Spleen (tissue), 11 donors: ENCODE measurements around the gene RNF157. TPM values are rescaled to one million over a fixed set of nuclear protein-coding genes. Genes with fewer than 3 reads are reported as not detected.
"Not testable (repeated sequence)": the region's sequence is repeated elsewhere in the genome, so short reads cannot be mapped to it uniquely, and the experiment has no call there.

Experiments
- DNase-seq: peaks from one replicate; pipeline ENCODE4 v3.0.0-alpha.2; 2020
- H3K27ac ChIP-seq, 8 donors: fragments of 200-600 bp; sonication (generic) in 7 of 8; 1 replicate in 4 of 8; 2 replicates in 4 of 8; pipeline versions ENCODE4 v1.5.0 to v1.8.0; 2016 to 2021; ENCODE audit warnings: inconsistent platforms in 4 of 8, mild to moderate bottlenecking in 4 of 8, moderate library complexity in 1 of 8
- H3K27me3 ChIP-seq, 7 donors: fragments of 200-600 bp; sonication (generic) in 6 of 7; replicated peaks in 1 of 7; 1 replicate in 4 of 7; 2 replicates in 3 of 7; pipeline versions ENCODE4 v1.5.0 to v1.8.0; 2016 to 2021; ENCODE audit warnings: inconsistent platforms in 3 of 7, mild to moderate bottlenecking in 1 of 7
- H3K36me3 ChIP-seq, 6 donors: fragments of 200-600 bp; sonication (generic) in 5 of 6; 1 replicate in 4 of 6; 2 replicates in 2 of 6; pipeline versions ENCODE4 v1.5.0 to v1.8.0; 2016 to 2021; ENCODE audit warnings: inconsistent platforms in 2 of 6
- H3K4me1 ChIP-seq, 6 donors: fragments of 200-600 bp; sonication (generic) in 5 of 6; 1 replicate in 3 of 6; 2 replicates in 3 of 6; pipeline versions ENCODE4 v1.5.0 to v1.8.0; 2016 to 2021; ENCODE audit warnings: inconsistent platforms in 3 of 6
- H3K4me3 ChIP-seq, 8 donors: fragments of 200-600 bp; sonication (generic) in 7 of 8; 1 replicate in 4 of 8; 2 replicates in 4 of 8; pipeline versions ENCODE4 v1.5.0 to v1.8.0; 2016 to 2021; ENCODE audit warnings: inconsistent platforms in 4 of 8, mild to moderate bottlenecking in 4 of 8, moderate library complexity in 2 of 8
- H3K9me3 ChIP-seq, 8 donors: fragments of 200-600 bp; sonication (generic) in 7 of 8; 1 replicate in 4 of 8; 2 replicates in 4 of 8; pipeline versions ENCODE4 v1.5.0 to v1.8.0; 2016 to 2021; ENCODE audit warnings: inconsistent platforms in 4 of 8
- POLR2A ChIP-seq, 3 donors: fragments of 450-650 bp; IDR thresholded peaks; one replicate each; pipeline ENCODE4 v1.5.1; 2017; ENCODE audit warnings: antibody characterized with exemption in 3 of 3, mild to moderate bottlenecking in 1 of 3
- POLR2AphosphoS5 ChIP-seq, 3 donors: sonication (generic); formaldehyde crosslinking; IDR thresholded peaks; one replicate each; pipeline ENCODE4 v1.5.1; 2017; ENCODE audit warnings: antibody characterized with exemption in 3 of 3
- WGBS, 5 donors: extraction: QIAGEN DNeasy Blood & Tissue Kit in 3 of 5; methylation state at CpG; one replicate each; pipeline versions ENCODE4 v1.1.5 to v1.1.7; 2013 to 2018; 5-methylcytosine and 5-hydroxymethylcytosine counted together
- intact Hi-C: fragments of 100-400 bp; cut with DNase I; formaldehyde crosslinking; loops from one replicate; pipeline ENCODE4 v1.15.0; 2023; ENCODE audit warnings: low total_unique reads
- polyA plus RNA-seq, 3 donors: library from polyadenylated mRNA; stranded (reverse); fragments of 200-250 nt; gene quantifications; one replicate each; pipeline ENCODE4 v1.2.1, GENCODE V29; 2013
- total RNA-seq, 7 donors: library from RNA; depleted of rRNA in 3 of 7; stranded (reverse); fragments of >200 nt in 3 of 7; fragmentation: NEBNext Ultra II Directional in 4 of 7; extraction: Animal tissue kit (Norgen Biotek cat#: 25700) in 4 of 7; gene quantifications; one replicate each; pipeline versions ENCODE4 v1.1.0 to v1.2.1, GENCODE V29; 2016 to 2021
- TF ChIP-seq, protein P1 (sequence below), 11 experiments: fragments of 200-600 bp in 7 of 11; fragments of 450-650 bp in 4 of 11; sonication (generic) in 4 of 11; IDR thresholded peaks in 8 of 11; conservative IDR thresholded peaks in 3 of 11; 1 replicate in 7 of 11; 2 replicates in 4 of 11; pipeline versions ENCODE4 v1.4.0 to v1.8.0; 2016 to 2021; ENCODE audit warnings: antibody characterized with exemption in 11 of 11, inconsistent platforms in 4 of 11, mild to moderate bottlenecking in 1 of 11
- donor health status: healthy with polysubstance abuse.
- donor health status: DM: no; HTN: no; CAD: no; lungs with moderate emphysema.
- donor health status: DM: no; HTN: no; CAD: no.
- donor health status: Bipolar disorder and iron deficiency.
- donor health status: healthy.
- donor health status: DM: no; HTN: no; CAD: no.
- donor health status: DM: yes; HTN: yes; CAD: no.

The RNF157 gene
- total and polyA plus RNA-seq, 10 donors = 0.89 to 13.0 (median 7.6) TPM

DNA sequence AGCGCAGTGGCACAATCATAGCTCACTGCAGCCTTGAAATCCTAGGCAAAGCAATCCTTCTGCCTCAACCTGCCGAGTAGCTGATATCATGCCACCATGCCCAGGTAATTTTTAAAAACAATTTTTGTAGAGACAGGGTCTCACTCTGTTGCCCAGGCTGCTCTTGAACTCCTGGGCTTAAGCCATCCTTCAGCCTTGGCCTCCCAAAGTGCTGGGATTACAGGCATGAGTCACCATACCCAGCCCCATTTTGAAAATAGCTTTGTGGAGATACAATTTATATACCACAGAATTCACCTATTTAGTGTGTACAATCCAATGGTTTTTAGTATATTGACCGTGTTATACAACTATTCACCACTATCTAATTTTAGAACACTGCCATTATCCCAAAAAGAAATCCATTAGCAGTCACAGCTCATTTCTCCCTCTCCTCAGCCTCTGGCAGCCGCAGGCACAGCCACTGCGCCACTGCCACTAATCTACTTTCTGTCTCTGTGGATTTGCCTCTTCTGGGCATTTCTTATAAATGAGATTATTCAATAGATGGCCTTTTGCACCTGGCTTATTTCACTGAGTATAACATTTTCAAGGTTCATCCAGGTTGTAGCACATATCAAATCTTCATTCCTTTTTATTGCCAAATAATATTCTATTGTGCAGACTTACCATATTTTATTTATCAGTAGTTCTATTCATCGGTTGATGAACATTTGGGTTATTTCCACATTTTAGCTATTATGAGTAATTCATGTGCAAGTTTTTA, 6.5 kb downstream of the RNF157 start:
- intact Hi-C loops = loop anchor here (10.0 kb wide), 1 partner anchor 49 kb away; no protein-coding TSS in a partner anchor
- 88 to 95% (median 90%) methylated on average over 6 of the region's 6 CpGs for WGBS, 5 donors
- TF ChIP-seq POLR2AphosphoS5 (IDR thresholded peaks at IDR 0.05) (no peak), POLR2A (IDR thresholded peaks at IDR 0.05) (no peak)
- TF ChIP-seq, protein P1, sequence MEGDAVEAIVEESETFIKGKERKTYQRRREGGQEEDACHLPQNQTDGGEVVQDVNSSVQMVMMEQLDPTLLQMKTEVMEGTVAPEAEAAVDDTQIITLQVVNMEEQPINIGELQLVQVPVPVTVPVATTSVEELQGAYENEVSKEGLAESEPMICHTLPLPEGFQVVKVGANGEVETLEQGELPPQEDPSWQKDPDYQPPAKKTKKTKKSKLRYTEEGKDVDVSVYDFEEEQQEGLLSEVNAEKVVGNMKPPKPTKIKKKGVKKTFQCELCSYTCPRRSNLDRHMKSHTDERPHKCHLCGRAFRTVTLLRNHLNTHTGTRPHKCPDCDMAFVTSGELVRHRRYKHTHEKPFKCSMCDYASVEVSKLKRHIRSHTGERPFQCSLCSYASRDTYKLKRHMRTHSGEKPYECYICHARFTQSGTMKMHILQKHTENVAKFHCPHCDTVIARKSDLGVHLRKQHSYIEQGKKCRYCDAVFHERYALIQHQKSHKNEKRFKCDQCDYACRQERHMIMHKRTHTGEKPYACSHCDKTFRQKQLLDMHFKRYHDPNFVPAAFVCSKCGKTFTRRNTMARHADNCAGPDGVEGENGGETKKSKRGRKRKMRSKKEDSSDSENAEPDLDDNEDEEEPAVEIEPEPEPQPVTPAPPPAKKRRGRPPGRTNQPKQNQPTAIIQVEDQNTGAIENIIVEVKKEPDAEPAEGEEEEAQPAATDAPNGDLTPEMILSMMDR (IDR thresholded peaks at IDR 0.05 in 8 of 11, conservative IDR thresholded peaks at IDR 0.05 in 3 of 11) = no peak
- no peak overlapping the region for H3K27ac ChIP-seq
- no peak for DNase-seq
- no peak overlapping the region for H3K4me3 ChIP-seq
- peaks cover 0 to 2% (median 0%) of the 10 kb centered on the region in 6 donors for H3K4me1 ChIP-seq
- H3K27me3 ChIP-seq = peaks cover 0 to 11% (median 0%) of the 10 kb centered on the region in 7 donors
- H3K36me3 ChIP-seq = no peaks in the 10 kb centered on the region
- H3K9me3 ChIP-seq = no peaks in the 10 kb centered on the region

DNA sequence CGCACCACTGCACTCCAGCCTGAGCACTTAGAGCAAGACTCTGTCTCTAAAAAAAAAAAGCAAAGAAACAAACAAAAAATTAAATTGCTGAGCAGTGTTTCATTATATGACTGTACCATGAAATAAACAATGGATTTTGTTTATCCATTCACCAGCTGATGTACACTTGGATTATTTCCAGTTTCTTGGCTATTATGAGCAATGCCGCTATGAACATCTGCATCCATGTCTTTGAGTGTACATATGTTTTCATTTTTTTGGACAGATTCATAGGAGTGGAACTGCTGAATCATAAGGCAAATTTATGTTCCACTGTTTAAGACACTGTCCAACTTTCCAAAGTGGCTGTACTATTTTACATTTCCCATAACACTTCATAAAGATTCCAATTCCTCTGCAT, 8.0 kb downstream of the RNF157 start:
- DNase-seq = no peak
- H3K4me1 ChIP-seq = no peaks in the 10 kb centered on the region
- H3K27me3 ChIP-seq = no peaks in the 10 kb centered on the region
- no peak overlapping the region for H3K4me3 ChIP-seq
- TF ChIP-seq POLR2AphosphoS5 (IDR thresholded peaks at IDR 0.05) (no peak), POLR2A (IDR thresholded peaks at IDR 0.05) (no peak)
- TF ChIP-seq, protein P1 (IDR thresholded peaks at IDR 0.05 in 8 of 11, conservative IDR thresholded peaks at IDR 0.05 in 3 of 11) = no peak
- H3K36me3 ChIP-seq = no peaks in the 10 kb centered on the region
- no peaks in the 10 kb centered on the region for H3K9me3 ChIP-seq
- 76 to 95% (median 87%) methylated on average over 2 of the region's 2 CpGs for WGBS, 5 donors
- H3K27ac ChIP-seq = no peak overlapping the region
- intact Hi-C loops = loop anchor here (10.0 kb wide), 1 partner anchor 48 kb away; no protein-coding TSS in a partner anchor

DNA sequence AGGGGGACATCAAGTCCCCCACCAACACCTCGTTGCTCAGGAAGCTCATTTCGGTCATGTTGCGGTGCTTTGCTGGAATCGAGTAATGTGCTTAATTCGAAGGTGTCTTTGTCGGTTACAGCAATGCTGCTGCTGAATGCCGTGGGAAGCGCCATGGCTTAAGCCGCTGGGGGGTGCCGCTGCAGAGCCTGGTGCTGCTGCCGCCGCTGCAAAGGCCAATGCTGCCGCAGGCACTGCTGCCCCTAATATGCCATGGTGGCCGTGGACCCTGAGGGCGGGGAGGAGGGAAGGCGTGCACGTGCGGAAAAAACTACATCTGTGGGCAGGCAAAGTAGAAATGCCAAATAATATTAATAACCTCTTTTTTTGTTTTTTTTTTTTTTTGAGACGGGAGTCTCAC, 13.5 kb downstream of the RNF157 start:
- H3K27me3 ChIP-seq, H3K36me3 ChIP-seq, H3K4me1 ChIP-seq, DNase-seq, intact Hi-C loops, H3K4me3 ChIP-seq, H3K9me3 ChIP-seq, H3K27ac ChIP-seq: not testable (repeated sequence)
- WGBS, 5 donors = 91 to 96% (median 92%) methylated on average over 19 of the region's 19 CpGs

DNA sequence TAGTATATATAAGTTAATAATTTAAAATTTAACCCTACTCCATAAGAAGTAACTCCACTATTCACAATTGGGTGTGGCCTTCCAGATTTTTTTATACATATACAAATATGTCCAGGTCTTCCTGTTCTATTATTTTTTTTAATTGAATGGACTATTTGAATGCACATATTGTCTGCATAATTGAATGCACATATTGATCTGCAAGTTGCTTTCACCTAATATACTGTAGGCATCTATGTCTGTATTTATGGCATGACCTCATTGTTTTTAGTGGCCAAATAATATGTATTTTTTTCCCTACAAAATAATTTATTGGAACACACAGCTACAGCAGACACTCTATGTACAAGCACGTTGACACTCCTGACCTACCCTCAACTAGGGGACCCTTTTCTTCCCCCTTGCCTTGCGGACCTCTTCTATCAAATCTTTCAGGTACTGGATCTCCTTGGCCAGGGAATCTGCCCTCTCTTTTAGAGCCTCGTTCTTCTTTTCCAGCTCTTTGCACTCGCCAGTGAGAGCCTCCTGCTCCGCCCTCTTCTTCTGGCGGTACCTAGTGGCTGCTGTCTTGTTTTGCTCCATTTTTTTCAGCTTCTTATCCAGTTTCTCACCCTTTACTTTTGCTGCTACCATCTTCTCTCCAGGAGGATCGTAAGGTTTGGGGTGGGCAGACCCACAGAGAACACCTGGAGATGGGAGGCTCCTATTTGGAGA, 14.8 kb downstream of the RNF157 start:
- H3K4me3 ChIP-seq, H3K27ac ChIP-seq, intact Hi-C loops, H3K36me3 ChIP-seq, DNase-seq, H3K27me3 ChIP-seq, H3K4me1 ChIP-seq, H3K9me3 ChIP-seq: not testable (repeated sequence)
- WGBS, 5 donors = 79 to 91% (median 86%) methylated on average over 6 to 7 of the region's 7 CpGs

DNA sequence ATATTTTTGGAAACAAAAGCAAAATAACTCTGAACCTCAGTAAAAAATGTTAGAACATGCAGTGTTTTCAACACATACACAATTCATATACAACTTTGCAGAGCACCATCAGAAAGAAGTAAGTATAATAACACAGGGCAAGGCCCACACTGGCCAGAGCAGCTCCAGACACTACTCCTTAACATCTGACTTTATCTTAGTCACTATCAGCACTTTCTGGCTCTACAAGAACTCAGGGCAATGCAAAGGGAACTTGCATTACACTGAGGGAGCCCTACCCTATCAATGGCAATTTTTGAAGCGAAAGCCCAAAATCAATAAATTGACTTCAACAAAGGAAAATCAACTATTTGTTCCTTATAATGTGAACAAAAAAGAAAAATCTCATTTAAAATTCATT, 16.5 kb downstream of the RNF157 start:
- Histone ChIP-seq H3K4me3 (no peak overlapping the region), H3K36me3 (no peaks in the 10 kb centered on the region), H3K27ac (no peak overlapping the region), H3K27me3 (no peaks in the 10 kb centered on the region), H3K9me3 (no peaks in the 10 kb centered on the region), H3K4me1 (no peaks in the 10 kb centered on the region)
- WGBS, 5 donors = 94 to 98% (median 96%) methylated on average over 1 of the region's 1 CpG
- intact Hi-C loops = no loop called here
- no peak for DNase-seq
- TF ChIP-seq, protein P1 (IDR thresholded peaks at IDR 0.05 in 8 of 11, conservative IDR thresholded peaks at IDR 0.05 in 3 of 11) = no peak
- TF ChIP-seq POLR2A (IDR thresholded peaks at IDR 0.05) = no peak
- TF ChIP-seq POLR2AphosphoS5 (IDR thresholded peaks at IDR 0.05) = no peak
